Nephron (organoid): ENCODE results near the gene PRKAR2B.

Source experiments
- H3K27ac Mint-ChIP-seq, 3 experiments: 2 replicates each; pipeline ENCODE4 v1.8.0; 2020; ENCODE audit warnings: mixed read lengths in 3 of 3, mild to moderate bottlenecking in 2 of 3, moderate library complexity in 1 of 3
- H3K27me3 Mint-ChIP-seq: 2 replicates; pipeline ENCODE4 v1.8.0; 2021; ENCODE audit warnings: low read depth, mild to moderate bottlenecking, moderate library complexity, mixed read lengths
- H3K36me3 Mint-ChIP-seq: 2 replicates; pipeline ENCODE4 v1.8.0; 2020; ENCODE audit warnings: low read depth, mixed read lengths
- H3K4me1 Mint-ChIP-seq: 2 replicates; pipeline ENCODE4 v1.8.0; 2020; ENCODE audit warnings: mixed read lengths
- H3K4me3 Mint-ChIP-seq, 3 experiments: 2 replicates each; pipeline ENCODE4 v1.8.0; 2020; ENCODE audit warnings: mild to moderate bottlenecking in 3 of 3, mixed read lengths in 3 of 3, moderate library complexity in 2 of 3
- H3K9me3 Mint-ChIP-seq: 2 replicates; pipeline ENCODE4 v1.8.0; 2020; ENCODE audit warnings: mixed read lengths
- CTCF ChIP-seq, 3 experiments: fragments of 200-600 bp; sonication (generic); IDR thresholded peaks; one replicate each; pipeline ENCODE4 v1.5.0; 2021; ENCODE audit warnings: antibody characterized with exemption in 3 of 3; ENCODE audit not compliant: unreplicated experiment in 3 of 3

The PRKAR2B gene

GRCh38 chr7:107161415-107161814, 116.9 kb downstream of the PRKAR2B start:
- Mint-ChIP-seq H3K4me1 (peaks cover 5% of the 10 kb centered on the region), H3K9me3 (no peaks in the 10 kb centered on the region), H3K27ac (peak overlapping the region in 1 of 3 experiments; percentile 34), H3K36me3 (no peaks in the 10 kb centered on the region), H3K4me3 (no peak overlapping the region), H3K27me3 (no peaks in the 10 kb centered on the region)
- no peak for TF ChIP-seq CTCF (IDR thresholded peaks at IDR 0.05; ENCODE audit: unreplicated experiment in 3 of 3)

GRCh38 chr7:107162475-107162874, 118.0 kb downstream of the PRKAR2B start:
- Mint-ChIP-seq H3K9me3 (no peaks in the 10 kb centered on the region), H3K27me3 (no peaks in the 10 kb centered on the region), H3K4me1 (peaks cover 6% of the 10 kb centered on the region), H3K36me3 (no peaks in the 10 kb centered on the region), H3K27ac (no peak overlapping the region), H3K4me3 (no peak overlapping the region)
- TF ChIP-seq CTCF (IDR thresholded peaks at IDR 0.05; ENCODE audit: unreplicated experiment in 3 of 3), result no peak

GRCh38 chr7:107164092-107164491, 119.6 kb downstream of the PRKAR2B start:
- TF ChIP-seq CTCF (IDR thresholded peaks at IDR 0.05; ENCODE audit: unreplicated experiment in 3 of 3), result no peak
- Mint-ChIP-seq H3K36me3 (no peaks in the 10 kb centered on the region), H3K9me3 (no peaks in the 10 kb centered on the region), H3K4me1 (peaks cover 6% of the 10 kb centered on the region), H3K4me3 (no peak overlapping the region), H3K27ac (peak overlapping the region in 1 of 3 experiments; percentile 62), H3K27me3 (no peaks in the 10 kb centered on the region)

- Mint-ChIP-seq H3K4me3 (no peak overlapping the region), H3K4me1 (peaks cover 12% of the 10 kb centered on the region), H3K36me3 (no peaks in the 10 kb centered on the region)
Measured at GRCh38 chr7:107165341-107165740, 120.8 kb downstream of the PRKAR2B start.

GRCh38 chr7:107166736-107167426, 122.4 kb downstream of the PRKAR2B start:
- Mint-ChIP-seq H3K4me1 (peaks cover 17% of the 10 kb centered on the region), H3K27me3 (no peaks in the 10 kb centered on the region), H3K4me3 (peak overlapping the region; percentile 89 to 95 (median 94)), H3K27ac (peak overlapping the region; percentile 100), H3K9me3 (no peaks in the 10 kb centered on the region), H3K36me3 (no peaks in the 10 kb centered on the region)
- no peak for TF ChIP-seq CTCF (IDR thresholded peaks at IDR 0.05; ENCODE audit: unreplicated experiment in 3 of 3)

More at GRCh38 chr7:107165341-107165740, 120.8 kb downstream of the PRKAR2B start:
- TF ChIP-seq CTCF (IDR thresholded peaks at IDR 0.05; ENCODE audit: unreplicated experiment in 3 of 3), result no peak
- Mint-ChIP-seq H3K27ac (peak overlapping the region in 2 of 3 experiments; percentile 6 to 100), H3K27me3 (no peaks in the 10 kb centered on the region), H3K9me3 (no peaks in the 10 kb centered on the region)
